Fibroblast of the conjunctiva (primary cell): ENCODE data around the gene IGSF9.

ENCODE experiments used
- DNase-seq: peaks from one replicate; pipeline ENCODE4 v3.0.0-alpha.2; 2010; ENCODE audit warnings: low read depth

IGSF9 gene

DNA sequence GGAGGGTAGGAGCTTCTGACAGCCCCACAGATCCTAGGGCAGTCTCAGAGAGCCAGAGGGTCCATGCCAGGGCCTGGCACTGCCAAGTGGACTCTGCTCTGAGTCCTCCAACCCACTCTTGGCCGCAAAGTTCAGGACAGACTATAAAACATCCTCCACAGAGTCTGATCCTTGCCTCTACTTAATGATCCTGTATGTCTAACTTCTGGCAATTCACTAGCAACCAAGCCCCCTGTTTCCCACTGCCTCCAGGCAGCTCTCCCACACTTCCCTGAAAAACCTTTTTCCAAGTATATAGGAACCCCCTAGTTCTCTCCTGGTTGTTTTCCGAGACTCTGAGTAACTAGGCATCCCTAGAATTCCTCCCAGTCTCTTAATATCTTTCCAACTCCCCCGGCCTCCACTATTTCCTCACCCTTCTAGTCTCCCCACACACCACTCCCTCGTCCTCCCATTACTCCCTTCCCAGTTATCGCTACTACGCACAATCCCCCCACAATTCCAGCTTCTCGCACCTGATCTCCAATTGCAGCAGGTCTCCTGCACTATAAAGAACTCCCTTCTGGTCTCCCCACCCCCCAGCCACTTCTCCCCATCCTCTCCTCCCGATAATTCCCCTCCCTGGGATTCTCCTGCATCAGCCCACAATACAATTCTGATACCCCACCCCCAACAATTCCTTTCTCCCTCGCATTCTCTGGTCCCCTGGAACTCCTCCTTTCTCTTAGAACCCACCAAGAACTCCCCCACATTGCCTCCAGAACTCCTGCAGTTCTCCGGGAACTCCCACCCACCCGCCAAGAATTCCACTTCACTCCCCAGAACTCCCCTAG lies 574 bp downstream of the IGSF9 start:
- no peak for DNase-seq

DNA sequence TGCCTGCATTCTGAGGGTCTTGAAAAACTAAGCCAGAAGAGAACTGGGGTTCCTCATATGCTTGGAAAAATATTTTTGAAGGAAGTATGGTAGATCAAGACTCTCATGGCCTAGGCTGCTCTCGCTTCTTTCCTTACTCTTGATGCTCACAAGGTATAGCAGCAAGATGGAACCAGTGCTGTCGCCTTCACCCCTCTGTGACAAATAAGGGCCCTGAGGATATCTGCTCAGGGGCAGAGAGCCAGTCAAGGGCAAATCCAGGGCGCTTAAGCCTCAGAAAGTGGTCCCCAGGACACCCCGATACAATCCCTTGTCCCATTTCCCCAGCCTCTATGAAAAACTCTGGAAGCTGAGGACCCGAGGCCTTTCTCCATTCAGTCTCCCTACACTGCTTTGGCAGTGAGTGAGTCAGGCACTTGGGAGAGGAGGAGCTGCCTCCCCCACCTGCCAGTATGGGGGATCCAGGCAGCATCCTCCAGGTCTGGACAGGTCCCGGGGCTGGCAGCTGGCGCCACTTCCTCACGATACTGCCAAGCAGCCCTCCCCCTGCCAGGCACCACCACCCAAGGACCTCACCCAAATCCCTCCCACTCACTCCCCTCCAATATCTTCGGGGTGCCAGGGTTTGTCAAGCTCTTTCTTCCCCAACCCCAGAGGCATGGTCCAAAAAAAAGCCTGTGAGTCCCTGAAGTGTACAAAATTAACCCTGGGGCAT lies 1.3 kb downstream of the IGSF9 start:
- DNase-seq: no peak

DNA sequence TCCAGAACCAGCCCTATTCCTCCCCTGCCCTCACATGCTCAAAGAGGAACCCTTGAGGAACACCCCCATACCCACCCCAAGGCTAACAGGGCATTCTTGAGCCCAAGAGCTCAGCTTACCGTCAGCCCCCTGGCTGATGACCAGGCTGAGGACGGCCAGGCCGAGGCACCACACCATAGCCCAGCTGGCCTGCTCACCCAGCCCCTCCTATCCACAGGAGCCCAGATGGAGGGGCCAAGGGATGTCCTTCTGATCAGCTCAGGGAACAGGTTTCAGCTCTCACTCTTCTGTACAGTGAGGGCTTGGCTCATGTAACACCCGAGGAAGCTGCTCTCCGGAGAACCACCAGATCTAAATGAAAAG lies 2.2 kb downstream of the IGSF9 start:
- no peak for DNase-seq

DNA sequence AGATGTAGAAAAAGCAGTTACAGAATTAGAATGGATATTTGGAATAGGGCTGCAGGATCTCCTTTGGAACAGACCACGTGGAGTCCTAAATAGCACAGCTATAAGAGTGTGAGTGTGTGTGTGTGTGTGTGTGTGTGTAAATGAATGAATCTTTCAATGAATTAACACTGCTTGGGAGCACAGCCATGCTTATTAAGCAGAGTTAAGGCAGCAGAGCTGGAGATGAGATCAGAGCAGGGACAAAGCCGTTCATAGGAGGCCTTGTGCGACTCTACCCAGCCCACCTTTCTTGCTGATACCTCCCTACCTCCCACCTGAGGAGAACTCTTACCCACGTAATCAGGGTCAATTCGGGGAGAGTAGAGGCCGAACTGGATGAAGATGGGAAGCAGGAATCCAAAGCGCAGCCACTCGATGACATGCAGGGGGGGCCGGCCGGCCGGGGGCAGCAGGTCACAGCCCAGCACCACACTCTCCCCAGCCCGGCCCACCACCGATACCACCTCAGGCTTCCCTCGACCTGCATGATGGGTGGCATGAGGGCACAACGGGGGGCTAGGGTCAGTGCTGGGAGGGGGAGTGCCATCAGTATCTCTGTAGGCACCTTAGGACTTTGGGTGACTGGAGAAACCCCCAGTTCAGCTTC lies 2.7 kb downstream of the IGSF9 start:
- DNase-seq: no peak

DNA sequence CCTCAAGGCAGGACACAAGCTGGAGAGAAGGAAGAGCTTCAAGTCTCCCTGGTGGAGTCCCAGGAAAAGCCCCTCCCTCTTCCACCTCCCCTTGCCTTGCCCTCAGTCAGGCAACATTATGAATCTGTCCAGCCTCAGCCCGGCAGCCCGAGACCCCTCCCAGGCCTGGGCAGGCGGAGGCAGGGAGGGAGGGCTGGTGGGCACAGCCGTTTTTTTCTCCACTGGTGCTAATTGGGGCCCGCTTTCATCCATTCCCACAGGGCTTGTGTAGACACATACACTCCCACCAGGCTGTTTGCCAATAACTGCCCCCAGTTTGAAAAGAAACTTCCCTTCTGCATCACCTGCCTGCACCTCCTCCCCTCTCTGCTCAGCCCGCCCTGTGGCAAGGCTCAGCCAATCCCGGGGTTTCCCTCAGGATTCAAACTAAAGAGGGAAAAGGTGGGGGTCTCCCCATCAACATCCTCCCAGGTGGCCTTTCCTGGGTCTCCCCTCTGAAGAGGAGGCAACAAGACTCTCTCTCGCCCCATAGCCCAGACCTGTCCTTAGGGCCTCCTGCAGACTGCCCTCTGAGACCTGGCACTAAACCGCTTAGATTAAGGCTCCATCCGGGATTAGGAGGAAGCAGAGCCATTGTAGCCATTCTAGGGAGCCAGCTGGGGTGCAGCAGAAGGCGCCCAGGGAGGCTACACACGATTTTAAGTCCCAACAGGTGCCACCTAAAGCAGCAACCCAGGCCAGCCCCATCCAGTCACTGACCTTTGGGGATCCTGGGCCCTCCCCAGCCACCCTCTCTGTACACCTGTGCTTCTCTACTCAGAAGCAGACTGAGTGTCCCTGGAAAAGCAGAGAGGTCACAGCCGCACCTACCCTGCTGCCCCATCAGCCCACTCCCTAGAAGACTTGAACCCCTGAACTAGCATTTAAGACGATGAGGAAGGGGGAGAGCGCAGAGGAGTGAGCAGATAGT lies 3.5 kb downstream of the IGSF9 start:
- no peak for DNase-seq

DNA sequence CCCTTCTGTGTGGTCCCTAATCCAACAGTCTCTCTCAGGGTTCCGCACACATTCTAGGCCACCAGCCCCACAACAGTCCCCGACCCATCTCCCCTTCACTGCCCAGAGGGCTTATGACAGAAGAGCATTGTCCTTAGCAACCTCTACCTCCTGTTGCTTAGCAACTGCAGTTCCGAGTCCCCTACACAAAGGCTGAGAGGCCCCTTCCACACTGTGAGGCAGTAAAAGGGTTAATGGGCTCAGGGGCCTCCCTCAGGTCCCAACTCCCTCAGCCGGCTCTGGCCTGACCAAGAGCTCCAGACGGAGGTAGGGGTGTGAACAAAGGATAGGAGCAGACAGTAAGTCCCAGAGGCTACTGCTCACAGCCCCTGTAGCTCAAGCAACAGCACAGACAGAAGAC lies 4.3 kb downstream of the IGSF9 start:
- no peak for DNase-seq

DNA sequence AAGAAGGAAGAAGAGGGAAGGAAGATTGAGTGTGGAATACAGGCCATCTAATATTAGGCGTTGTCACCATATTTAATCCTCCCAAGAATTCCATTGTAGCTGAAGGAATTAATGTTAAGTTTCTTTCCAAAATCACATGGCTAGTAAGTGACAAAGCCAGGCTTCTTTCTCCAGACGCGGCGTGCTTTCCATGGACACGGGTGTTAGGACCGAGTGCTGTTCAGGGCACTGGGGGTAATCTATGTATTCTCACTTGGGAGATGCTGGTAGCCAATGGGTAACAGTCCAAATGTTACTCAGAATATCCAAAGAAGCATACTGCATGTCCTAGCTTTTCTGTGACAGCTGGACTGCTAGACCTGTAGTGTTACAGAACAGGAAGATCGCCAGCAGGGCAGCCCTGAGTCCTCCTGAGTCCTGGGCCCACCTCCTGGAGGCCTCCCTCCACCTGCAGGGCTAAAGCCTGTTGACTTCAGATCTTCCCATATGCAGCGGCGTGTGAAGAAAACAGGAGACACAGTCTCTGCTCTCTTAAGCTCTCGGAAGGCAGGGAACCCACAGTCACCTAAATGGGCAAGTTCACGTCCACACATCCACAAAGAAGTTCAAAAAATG lies 5.3 kb downstream of the IGSF9 start:
- no peak for DNase-seq

DNA sequence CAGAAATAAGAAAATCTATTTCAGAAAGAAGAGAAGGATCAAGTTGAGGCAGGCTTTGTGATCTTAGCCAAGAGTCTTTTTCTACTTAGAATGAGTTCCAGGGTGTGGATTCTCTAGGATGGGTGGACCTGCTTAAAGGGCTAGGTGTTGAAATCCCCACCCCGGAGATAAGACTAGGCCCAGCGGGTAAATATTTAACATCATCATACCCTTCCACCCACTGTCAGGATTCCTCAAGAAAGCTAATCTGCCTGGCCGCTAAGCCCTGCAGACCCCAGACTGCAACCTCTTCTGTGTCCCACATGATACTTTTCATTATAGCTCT lies 5.8 kb downstream of the IGSF9 start:
- no peak for DNase-seq

DNA sequence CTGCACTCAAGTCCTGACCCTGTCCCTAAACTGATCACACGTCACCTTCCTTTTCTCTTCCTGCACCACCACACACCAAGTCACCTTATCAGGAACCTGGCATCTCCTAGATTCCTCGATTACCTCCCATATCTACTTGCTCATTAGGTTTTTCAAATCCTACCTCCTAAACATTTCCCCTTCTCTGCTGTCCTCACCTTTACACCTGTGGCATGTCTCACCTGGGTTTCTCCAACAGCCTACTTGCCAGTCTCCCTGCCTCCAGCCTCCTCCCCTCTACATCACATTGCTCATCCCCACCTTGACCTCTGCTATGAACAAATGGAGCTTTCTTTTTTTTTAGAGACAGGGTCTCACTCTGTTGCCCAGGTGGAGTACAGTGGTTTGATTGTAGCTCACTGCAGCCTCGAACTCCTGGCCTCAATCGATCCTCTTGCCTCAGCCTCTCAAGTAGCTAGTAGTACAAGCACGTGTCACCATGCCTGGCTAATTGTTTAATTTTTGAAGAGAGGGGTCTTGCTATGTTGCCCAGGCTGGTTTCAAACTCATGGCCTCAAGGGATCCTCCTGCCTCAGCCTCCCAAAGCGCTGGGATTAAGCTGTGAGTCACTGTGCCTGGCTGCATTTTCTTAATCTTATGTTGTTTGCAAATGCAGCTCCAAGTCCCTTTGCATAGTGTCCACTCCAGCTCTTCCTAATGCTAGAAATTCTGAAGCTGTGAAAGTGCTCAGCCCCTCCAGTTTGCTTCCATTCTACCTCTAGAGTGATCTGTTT lies 6.3 kb downstream of the IGSF9 start:
- no peak for DNase-seq

DNA sequence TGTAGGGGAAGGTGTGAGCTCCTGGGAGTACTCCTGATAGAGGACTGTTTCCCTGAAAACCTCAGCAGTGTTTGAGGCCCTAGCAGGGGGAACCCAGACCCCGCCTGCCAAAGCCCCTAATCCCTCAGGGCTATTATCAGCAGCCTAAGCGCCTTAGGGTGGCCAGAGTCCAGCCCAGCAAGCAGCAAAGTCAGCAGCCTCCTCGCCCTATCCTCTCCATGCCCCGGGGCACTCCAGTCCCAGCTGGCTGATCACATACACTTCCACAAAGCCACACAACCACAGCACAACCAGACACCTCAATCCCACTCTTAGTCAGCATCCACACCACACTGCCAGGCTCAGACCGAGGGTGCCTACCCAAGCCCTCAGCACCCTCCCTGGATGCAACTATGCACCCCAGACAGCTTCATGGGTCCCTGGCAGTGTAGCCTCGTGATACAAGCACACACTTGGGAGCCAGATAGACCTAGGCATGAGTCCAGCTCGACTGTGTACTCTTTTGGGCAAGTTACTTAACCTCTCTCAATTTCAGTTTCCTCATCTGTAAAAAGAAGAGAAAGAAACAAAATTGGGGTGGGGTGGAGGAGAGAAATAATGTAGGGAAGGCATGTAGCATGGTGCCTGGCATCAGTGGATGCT lies 7.1 kb downstream of the IGSF9 start:
- DNase-seq: no peak

DNA sequence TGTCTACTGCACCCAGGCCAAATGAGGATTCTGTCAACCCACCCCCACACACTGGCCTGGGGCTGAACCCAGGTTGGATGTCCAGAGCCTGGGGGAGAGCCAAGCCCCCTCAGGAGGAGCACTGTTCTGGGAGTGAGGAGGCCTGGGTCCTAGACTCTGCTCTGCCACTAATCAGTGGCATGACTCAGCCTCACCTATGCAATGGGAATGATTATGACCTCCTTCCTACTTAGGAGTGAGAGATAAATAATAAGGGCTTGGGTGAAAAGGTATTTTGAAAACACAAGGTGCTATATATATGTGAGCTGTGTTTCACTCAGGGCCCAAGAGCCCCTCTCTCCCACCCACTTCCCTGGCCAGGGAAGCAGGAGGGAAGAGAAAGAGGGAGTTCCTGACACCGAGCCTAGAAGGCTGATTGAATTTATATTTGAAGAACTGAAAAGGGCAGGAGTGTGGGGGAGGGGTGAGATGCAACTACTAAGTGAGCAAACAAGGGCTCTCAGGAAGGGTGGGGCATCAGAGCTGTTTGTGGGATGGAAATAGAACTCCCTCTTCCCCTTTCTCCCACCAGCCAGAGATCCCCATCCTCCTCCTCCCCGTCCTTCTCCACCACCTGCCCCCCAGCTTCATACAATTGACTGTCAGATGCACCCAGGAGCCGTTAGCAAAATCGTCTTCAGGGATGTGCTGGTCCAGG lies 8.2 kb downstream of the IGSF9 start:
- no peak for DNase-seq

DNA sequence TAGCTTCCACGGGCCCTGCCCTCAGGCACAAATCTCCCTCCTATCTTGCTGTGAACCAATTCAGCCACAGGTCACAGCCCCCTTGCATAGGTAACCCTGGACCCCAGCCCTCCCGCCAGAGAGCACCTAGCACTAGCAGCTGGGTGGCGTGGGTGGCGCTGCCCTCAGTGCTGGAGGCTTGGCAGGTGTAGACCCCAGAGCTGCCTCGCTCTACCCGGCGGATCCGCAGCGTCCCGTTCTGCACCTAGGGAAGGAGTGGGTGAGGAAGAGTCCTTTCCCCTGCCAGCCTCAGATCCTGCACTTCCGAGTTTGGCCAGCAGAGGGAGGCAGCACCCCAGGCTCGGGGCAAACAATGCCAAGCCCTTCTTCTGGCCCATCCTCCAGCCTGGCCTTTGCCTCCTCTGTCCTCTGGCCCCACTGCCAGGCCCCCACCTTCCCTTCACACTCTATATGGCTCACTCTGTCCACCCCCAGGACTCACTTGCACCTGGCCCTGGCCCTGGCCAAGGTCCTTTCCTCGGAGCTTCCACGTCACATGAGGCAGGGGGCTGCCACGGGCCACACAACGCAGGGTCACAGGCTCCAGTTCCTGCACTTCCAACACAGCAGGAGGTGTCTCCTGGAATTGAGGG lies 9.0 kb downstream of the IGSF9 start:
- no peak for DNase-seq

DNA sequence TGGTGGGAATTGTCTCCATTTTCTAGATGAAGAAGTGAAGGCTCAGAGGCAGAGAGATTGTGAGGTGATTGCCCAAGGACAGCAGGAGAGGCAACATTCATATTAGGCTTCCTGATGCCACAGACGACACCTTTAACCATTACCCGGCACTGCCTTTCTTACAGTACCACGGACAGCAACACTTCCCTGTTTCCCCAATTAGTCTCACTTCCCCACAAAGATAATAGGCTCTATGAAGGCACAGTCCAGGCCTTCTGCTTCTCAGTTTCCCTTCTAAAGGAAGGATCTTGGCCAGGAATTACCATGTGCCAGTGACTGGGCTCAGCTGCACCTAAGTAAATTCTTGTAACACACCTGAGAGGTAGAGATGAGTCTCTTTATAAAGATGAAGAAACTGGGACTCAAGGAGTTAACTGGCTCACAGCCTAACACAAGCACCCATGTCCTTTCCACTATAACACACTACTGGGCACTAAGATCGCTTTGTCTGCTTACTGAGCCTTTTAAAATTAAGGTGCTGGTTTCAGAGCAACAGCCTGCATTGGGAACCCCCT lies 9.6 kb downstream of the IGSF9 start:
- no peak for DNase-seq

DNA sequence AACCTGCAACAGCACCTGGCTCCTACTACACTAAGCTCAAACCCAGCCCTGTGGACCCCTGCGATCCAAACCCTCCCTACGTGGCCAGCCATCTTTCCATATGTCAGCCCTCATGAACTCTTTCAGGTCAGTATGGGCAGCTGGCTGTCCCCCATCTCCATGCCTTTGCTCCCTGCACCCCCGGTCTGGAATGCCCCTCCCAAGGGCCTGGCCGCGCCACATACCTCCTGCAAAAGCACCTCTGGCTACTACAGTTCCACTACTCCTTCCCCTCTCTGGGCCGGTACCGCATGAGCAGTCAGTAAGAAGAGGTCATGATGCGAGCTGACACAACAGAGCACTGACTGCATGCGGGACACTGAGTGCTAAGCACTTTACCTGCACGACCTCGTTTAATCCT lies 10.1 kb downstream of the IGSF9 start:
- no peak for DNase-seq

DNA sequence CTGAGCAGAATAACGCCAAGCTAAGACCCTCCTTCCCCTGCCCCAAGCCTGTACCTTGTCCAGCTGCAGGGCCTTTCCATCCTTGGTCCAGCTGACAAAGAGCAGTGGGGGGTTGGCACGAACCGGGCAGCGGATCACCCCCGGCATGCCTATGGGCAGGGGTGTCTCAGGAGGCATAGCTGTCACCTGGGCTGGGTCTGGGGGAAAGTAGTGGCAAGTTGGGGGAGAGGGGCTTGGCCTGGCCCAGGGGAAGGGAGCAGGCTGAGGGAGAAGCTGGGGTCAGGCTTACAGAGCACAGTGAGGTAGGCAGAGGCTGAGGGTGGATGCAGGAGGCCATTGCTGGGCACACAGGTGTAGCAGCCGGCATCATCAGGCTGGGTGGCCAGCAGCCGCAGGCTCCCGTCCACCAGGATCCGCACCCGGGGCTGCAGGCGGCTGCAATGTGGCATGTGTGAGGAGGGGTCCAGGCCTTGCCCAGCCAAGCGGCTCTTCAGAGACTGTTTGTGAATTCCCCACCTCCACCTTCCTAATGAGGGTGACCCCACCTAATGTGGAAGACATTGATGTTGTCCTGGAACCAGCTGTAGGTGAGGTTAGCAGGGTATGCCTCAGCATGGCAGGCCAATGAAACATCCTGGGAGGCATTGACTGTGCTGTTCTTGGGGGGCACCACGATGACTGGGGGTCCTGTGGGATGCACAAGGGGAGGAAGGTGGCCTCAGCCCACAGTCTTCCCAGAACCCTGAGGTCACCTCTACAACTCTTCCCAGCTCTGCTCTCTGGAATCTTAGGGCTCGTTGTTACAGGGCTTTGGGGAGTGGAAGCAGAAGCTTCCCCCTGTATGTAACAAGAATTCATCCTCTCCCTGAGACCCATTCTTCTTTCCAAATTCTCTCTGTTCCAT lies 11.0 kb downstream of the IGSF9 start:
- no peak for DNase-seq

DNA sequence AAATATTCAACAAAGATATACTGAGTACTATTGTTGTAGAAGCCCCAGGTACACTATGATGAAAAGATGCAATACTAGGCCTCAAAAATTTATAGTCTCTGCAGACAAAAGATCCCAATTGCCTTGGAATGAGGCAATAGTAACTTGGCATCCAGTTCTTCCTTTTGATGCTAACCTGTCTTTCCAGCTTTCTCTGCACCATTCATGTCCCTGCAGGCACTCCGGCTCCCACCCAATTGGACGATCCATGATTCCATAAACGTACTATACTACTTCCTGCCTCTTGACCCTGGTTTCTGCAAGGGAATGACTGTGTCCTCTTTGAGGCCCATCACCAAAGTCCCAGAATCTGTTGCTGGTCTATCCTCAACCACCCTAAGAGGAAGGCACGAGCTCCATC lies 12.1 kb downstream of the IGSF9 start:
- no peak for DNase-seq

DNA sequence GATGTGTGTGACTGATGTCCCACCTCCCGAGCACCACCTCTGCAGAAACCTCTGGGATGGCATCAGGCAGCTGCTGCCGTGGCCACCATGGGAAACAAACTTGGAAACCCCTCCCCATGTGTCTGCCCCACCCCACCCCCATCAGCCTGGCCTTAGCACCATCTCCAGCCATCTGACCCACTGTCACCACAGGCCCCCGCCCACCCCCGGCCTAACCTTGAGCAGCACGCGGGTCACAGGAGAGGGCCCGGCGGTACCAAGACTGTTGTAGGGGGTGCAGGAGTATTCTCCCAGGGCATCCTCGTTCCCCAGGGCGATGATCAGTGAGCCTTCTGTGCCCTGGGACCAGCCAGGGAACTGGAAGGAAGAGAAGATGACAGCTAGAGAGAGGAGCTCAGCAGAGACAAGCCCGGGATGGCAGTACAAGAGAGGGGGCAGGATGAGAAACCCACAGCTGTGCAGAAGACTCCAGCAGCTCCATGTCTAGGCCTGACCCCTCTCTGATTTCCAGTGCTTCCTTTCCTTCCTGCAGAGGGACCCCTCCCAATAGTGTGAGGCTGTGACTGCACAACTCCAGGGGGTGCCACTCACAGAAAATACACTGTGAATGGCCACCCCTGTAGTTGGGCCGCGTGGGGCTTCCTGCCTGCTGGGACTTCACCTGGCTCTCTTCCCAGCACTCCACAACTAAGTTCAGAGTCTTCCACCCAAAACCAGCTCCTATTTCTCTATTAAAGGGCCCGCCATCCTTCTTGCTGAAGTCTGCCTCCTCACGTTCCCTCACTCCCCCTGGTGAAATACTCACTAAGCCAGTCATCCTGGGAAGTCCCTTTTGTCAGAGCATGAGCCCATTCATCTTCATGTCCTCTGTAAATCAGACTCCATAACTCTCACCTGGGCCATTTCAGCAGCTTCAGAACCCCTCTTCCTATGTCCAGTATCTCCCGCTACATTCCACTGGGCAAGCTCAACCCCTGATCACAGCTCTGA lies 12.8 kb downstream of the IGSF9 start:
- DNase-seq: no peak
